ENCODE results near the gene BICRA. TPM values are rescaled to one million over a fixed set of nuclear protein-coding genes. Genes with fewer than 3 reads are reported as not detected.

BICRA gene
- 1.7 and 5.8 TPM in 2 replicates for total RNA-seq

GRCh38 chr19:47608969-47609905, at the start of gene BICRA:
TSS of gene BICRA (plus strand) at chr19:47609134. CDS start at chr19:47673575, 64,441 bp downstream.

GRCh38 chr19:47573071-47574026, 35.6 kb upstream of the BICRA start, which contains the start of gene ZNF541:
TSS of gene ZNF541 (minus strand) at chr19:47573148. CDS start at chr19:47555856, 17,292 bp downstream.

GRCh38 chr19:47713046-47714021, 104.4 kb downstream of the BICRA start, which contains the start of gene EHD2:
TSS of gene EHD2 (plus strand) at chr19:47713422. CDS start at chr19:47716613, 3,191 bp downstream.

GRCh38 chr19:47745010-47745901, 136.3 kb downstream of the BICRA start, which contains the start of gene NOP53:
TSS of gene NOP53 (plus strand) at chr19:47745546. CDS start at chr19:47745560, 14 bp downstream.

Other genes starting within 250 kb of the BICRA start
- gene MEIS3, start 189.6 kb upstream of the BICRA start, total RNA-seq, result 40.8 and 44.7 TPM in 2 replicates
- not detected in 2 replicates for gene SLC8A2, start 137.2 kb upstream of the BICRA start, total RNA-seq
- gene KPTN, start 124.9 kb upstream of the BICRA start, total RNA-seq, result 5.5 and 8.1 TPM in 2 replicates
- 133 and 153 TPM in 2 replicates for gene NAPA, start 94.1 kb upstream of the BICRA start, total RNA-seq
- not detected in 2 replicates for gene ZNF541, start 36.0 kb upstream of the BICRA start, total RNA-seq
- 141 and 157 TPM in 2 replicates for gene EHD2, start 104.3 kb downstream of the BICRA start, total RNA-seq
- gene NOP53, start 136.4 kb downstream of the BICRA start, total RNA-seq, result 141 and 171 TPM in 2 replicates
- gene SELENOW, start 169.6 kb downstream of the BICRA start, total RNA-seq, result 635 and 892 TPM in 2 replicates
- gene TPRX1, start 195.4 kb downstream of the BICRA start, total RNA-seq, result not detected in 2 replicates
- gene CRX, start 212.8 kb downstream of the BICRA start, total RNA-seq, result not detected in 2 replicates

Measured in myometrial cell (primary cell).